Activated CD8-positive, alpha-beta memory T cell treated with anti-CD3 and anti-CD28 coated beads for 1 hour (primary cell): ENCODE results near the gene NPY.

Experiments
- DNase-seq, 2 donors: peaks; one replicate each; pipeline ENCODE4 v3.0.0-alpha.2; 2020; ENCODE audit warnings: low read depth in 1 of 2; ENCODE audit errors: extremely low read depth in 1 of 2

NPY gene

GRCh38 chr7:24312588-24312987 lies 28.6 kb downstream of the NPY start:
- no peak for DNase-seq

DNA sequence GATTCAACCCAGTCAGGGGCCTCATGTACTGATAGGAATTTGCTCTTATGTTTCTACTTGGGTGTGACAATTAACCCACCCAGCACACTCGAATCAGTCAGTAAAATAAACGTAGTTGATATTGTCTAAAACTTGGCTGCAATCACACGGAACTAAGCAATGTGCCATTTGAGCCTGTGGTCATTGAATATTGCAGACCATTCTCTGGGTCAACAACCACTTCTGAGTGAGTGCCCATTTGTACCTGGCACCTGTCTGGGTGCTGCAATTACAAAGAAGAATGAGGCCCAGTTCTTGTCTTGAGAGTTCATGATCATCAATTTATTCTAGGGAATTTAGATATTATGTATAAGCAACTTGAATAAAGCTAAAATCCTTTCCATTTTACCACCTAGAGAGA lies 29.8 kb downstream of the NPY start:
- DNase-seq: no peak

GRCh38 chr7:24316340-24316739 lies 32.4 kb downstream of the NPY start:
- DNase-seq: no peak

DNA sequence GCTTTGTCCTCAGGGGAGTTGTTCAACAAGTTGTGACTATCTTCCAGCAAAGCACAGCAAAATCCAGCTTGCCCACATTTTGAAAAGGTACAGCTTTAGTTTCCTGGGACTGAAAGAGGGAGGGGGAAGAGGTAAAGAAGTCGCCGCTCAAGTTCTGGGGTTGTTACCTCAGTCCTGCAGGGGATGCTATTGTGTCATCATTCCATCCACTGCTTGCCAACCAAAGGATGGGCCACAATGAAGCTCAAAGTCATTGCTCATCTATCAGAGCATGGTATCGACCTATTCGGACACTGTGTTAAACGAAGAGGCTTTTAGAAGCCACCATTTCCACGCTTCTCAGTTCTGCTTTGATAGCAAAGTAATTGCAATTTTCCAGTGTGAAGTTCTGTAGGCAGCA lies 34.3 kb downstream of the NPY start:
- no peak for DNase-seq

- DNase-seq: no peak
Measured at GRCh38 chr7:24319209-24319608, 35.2 kb downstream of the NPY start.

GRCh38 chr7:24323961-24324480 lies 40.0 kb downstream of the NPY start:
- DNase-seq: no peak

- DNase-seq: no peak
Measured at GRCh38 chr7:24325708-24326107, 41.7 kb downstream of the NPY start.

- DNase-seq: no peak
Measured at GRCh38 chr7:24328050-24328449, 44.1 kb downstream of the NPY start.

- DNase-seq: no peak
Measured at GRCh38 chr7:24328894-24329293, 44.9 kb downstream of the NPY start.

DNA sequence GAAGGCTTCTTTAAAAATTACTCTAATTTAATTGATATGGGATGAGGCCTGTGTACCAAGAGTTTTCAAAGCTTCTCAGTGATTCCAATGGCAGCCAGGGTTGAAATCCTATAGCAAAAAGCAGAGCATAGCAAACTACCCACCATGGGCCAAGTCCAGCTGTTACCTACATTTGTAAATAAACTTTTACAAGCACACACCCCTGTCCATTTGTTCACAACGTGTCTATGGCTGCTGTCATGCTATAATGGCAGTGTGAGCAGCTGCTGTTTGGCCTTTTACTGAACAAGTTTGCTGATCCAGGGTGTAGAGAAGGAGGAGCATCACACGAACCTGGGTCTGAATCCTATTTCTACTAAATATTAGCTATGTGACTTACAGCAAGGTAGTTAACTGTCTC lies 50.0 kb downstream of the NPY start:
- DNase-seq: no peak

DNA sequence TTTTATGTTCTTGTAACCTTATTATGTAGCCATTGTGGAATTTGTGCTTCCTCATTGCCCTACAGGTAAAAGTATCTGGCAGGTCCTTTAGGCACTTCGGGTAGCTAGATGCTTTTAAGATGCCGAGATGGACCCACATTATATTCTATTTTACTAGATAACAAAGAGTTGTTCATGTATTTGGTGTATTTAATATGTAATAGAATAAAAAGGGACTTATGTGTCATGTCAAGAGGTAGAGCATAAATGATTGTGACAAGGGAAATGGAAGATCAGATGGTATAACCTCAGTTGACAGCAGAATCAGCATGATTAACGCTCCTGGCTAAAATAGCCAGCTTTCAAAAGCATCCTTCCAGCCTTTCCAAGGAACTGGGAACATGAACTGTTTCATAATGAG lies 50.6 kb downstream of the NPY start:
- no peak for DNase-seq

GRCh38 chr7:24336461-24336860 lies 52.5 kb downstream of the NPY start:
- DNase-seq: no peak

DNA sequence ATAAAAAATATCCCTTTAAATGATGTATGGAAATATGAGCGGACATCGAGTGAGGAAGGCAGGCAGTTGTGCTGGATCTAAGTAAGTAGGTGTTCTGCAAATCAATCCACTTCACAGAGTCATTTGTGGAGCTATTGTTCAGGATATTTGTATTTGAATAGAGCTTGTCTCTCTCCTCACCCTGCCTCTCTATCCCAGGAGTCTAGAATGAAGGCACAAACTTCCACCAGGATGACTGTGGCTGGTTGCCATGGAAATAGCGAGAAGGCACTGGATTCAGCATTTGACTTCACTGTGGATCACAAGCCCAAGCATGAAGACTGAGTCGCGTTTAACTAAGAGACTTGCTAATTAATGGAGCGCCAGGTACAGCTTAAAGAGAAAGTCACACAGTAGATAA lies 53.2 kb downstream of the NPY start:
- no peak for DNase-seq

DNA sequence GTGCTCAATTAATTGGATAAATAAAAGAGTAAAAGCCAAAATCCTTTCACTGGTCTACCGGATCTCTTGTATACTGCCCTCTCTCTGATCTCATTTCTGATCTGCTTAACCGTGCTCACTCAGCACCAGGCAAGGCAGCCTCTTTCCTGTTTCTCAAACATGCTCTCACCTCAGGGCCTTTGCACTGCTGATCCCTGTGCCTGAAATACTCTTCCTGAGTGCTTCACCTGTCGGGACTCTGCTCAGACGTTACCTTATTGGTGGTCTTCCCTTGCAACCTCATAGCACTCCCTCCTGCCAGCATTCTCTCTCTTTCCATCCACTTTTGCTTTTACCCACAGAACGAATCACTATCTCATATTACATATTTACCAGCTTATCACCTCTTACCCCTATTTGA lies 55.6 kb downstream of the NPY start:
- DNase-seq: no peak

DNA sequence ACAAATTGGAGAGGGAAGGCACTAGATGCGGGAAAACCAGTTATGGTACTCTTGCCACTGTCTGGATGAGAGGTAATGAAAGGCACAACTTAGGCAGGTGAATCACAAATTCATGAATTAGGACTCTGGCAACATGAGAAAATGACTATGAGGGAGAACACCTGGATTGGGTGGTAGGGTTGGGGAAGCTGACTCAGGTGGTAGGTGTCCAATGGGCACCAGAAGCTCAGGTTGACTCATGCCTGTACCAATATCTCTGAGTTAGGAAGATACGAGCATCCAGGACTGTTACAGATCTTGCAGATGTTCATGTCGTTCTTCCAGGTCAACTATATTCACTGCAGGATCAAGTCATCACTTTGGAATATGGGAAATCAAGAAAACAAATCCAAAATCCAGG lies 56.7 kb downstream of the NPY start:
- no peak for DNase-seq
